GM18867 (cell line): Measurements from ENCODE around the gene PBX4.

Experiments
- ATAC-seq: cut with Tn5 transposase; IDR thresholded peaks from one replicate; pipeline ENCODE4 v1.9.1; 2021; ENCODE audit warnings: mild to moderate bottlenecking, moderate library complexity; ENCODE audit not compliant: unreplicated experiment

PBX4 gene

DNA sequence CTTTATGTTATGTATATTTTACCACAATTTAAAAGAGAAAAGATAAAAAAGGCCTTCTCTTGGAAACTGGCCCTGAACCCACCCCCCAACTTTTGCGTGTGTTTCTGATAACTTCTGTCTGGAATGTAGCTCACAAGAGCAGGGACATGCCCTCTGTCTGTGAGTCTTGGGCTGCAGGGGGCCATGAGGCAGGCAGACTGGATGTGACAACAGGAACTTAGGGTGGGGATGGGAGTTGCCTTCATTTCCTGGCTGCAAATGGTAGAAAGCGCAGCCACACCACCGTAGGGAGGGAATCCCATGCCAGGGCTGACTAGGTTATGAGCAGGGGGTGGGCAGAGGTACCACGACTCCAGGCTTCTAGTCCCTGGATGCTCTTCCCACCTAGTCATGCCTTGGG lies 58.6 kb downstream of the PBX4 start:
- ATAC-seq, result no peak

DNA sequence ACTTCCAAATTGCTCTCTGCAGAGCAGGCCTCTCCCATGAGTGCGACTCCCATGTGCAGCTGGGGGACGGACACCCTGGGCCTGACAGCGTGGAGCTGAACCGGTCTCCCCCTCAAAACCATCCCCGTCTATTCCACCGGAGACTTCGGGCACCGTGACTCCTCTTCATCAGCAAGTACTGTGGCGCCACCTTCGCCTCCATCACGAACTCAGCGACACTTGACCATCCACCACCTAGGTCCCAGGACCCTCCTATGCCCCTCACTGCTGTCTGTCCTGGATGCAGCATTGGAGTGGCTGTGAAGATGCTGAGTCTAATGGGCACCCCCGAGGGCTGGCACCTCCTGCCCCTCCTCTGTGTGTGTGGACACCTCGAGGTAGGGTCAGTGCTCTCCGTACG lies 59.9 kb downstream of the PBX4 start:
- no peak for ATAC-seq

- ATAC-seq, result no peak
Observed at GRCh38 chr19:19558055-19558454, 60.4 kb downstream of the PBX4 start.

GRCh38 chr19:19554074-19555023 lies 64.1 kb downstream of the PBX4 start:
- no peak for ATAC-seq

GRCh38 chr19:19553670-19554069 lies 64.8 kb downstream of the PBX4 start:
- ATAC-seq, result no peak

- no peak for ATAC-seq
Observed at GRCh38 chr19:19552798-19553197, 65.7 kb downstream of the PBX4 start.

DNA sequence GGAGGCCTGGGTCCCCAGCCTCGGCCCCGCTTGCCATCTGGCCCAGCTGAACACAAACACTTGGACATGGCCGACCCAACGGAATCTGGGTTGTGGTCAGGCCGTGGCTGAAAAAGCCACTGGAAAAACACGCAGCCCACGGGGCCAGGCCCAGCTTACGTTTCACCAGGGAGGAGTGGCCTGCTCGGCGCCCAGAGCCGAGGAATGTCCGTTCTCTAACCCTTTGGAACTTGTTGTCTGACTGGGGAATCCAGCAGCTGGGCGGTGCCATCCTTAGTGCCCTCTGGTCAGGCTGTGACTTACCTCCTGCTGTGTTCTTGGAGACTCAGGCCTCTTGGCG lies 66.7 kb downstream of the PBX4 start:
- ATAC-seq, result no peak

- ATAC-seq, result no peak
Observed at GRCh38 chr19:19550972-19551852, 67.3 kb downstream of the PBX4 start.

- no peak for ATAC-seq
Observed at GRCh38 chr19:19550485-19550929, 68.0 kb downstream of the PBX4 start.

DNA sequence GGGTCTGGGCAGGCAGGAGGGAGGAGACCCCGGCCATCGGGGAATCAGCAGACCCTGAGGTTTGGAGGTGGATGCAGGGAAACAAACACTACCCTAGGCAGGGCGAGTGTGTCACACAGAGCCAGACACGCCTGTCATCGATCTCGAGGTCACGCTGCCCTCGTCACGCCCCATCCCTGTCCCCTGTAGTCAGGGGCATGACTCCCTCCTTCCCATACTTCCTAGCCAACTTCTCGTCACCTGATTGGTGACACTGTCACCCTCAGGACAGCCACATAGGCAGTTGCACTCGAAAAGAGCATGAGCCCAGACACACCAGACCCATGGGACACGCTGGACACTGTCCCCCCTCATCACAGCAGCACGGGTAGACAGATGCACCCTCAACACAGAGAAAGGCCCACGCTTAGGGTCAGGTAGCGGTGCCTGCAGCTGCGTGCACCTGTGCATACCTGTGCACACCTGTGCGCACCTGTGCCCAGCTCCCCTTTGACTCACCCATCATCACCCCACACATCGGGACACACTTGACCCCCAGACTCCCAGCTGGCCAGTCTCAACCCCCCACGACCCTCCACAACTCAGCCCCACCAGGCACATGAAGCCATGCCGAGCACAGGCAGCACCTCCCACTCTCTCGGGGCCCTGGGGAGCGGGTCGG lies 68.6 kb downstream of the PBX4 start:
- ATAC-seq, result no peak

- no peak for ATAC-seq
Observed at GRCh38 chr19:19548915-19549759, 69.3 kb downstream of the PBX4 start.

- no peak for ATAC-seq
Observed at GRCh38 chr19:19547674-19548336, 70.7 kb downstream of the PBX4 start.

DNA sequence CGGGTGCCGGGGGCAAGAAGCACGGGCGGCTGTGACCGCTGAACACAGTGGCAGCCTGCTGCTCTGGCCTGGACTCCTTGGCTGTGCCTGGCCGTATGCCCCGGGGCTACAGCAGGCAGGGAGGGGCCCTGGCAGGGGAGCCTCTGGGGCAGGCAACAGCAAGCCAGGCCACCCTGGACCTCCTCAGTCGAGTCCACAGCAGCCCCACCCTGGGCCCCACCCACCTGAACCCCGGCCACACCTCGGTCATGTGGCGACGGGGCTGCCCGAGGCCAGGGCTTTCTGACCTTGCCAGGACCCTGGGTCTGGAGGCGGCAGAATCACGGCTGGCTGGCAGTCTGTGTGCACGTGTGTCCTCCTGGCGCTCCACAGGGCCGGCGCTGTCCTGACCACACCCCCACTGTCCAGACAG lies 71.7 kb downstream of the PBX4 start:
- no peak for ATAC-seq

GRCh38 chr19:19545707-19546106 lies 72.8 kb downstream of the PBX4 start:
- no peak for ATAC-seq

DNA sequence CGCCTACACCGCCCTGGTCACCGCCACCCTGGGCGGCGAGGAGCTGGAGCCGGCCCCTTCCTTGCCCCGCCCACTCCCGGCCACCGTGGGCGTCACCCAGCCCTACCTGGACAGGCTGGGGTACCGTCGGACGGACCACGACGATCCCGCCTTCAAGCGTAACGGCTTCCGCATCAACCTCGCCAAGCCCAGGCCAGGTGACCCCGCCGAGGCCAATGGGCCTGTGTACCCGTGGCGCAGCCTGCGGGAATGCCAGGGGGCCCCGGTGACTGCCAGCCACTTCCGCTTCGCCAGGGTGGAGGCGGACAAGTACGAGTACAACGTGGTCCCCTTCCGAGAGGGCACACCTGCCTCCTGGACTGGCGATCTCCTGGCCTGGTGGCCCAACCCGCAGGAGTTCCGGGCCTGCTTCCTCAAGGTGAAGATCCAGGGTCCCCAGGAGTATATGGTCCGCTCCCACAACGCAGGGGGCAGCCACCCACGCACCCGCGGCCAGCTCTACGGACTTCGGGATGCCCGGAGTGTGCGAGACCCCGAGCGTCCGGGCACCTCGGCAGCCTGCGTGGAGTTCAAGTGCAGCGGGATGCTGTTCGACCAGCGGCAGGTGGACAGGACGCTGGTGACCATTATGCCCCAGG lies 73.4 kb downstream of the PBX4 start:
- no peak for ATAC-seq

- ATAC-seq, result no peak
Observed at GRCh38 chr19:19544257-19544953, 74.1 kb downstream of the PBX4 start.

DNA sequence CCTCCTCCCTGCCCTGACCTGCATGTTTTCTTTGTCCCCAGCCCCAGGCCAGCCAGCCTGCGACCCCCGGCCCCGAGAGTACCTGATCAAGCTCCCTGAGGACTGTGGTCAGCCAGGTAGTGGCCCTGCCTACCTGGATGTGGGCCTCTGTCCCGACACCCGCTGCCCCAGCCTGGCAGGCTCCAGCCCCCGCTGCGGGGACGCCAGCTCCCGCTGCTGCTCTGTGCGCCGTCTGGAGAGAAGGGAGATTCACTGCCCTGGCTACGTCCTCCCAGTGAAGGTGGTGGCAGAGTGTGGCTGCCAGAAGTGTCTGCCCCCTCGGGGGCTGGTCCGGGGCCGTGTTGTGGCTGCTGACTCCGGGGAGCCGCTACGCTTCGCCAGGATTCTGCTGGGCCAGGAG lies 74.8 kb downstream of the PBX4 start:
- no peak for ATAC-seq

GRCh38 chr19:19543101-19543500 lies 75.4 kb downstream of the PBX4 start:
- ATAC-seq, result no peak

DNA sequence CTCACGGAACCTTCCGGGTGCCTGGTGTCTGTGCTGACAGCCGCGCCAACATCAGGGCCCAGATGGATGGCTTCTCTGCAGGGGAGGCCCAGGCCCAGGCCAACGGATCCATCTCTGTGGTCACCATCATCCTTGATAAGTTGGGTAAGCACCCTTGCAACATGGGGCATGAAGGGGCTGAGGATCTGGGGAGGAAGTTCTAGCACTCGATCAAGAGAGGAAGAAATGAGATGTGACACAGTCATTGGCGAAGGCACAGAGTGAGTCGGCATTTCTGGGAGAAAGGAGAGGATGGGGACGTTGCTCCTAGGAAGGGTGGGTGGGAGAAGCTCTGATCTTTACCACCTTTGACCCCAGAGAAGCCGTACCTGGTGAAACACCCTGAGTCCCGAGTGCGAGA lies 76.0 kb downstream of the PBX4 start:
- no peak for ATAC-seq
